Measurements from ENCODE around the gene NTN5.
A peak's percentile ranks its signal among the peaks of the same experiment; 100 is the strongest.
"Not testable (repeated sequence)": the region's sequence is repeated elsewhere in the genome, so short reads cannot be mapped to it uniquely, and the experiment has no call there.

Gene NTN5

GRCh38 chr19:48695743-48696352, 23.0 kb upstream of the NTN5 start, which contains the start of gene FUT2:
TSS of gene FUT2 (plus strand) at chr19:48695971. CDS start at chr19:48702957, 6,986 bp downstream.
- DNase-seq, result peak; percentile 40

GRCh38 chr19:48693629-48694028, 20.8 kb upstream of the NTN5 start:
- not testable (repeated sequence) for DNase-seq

- DNase-seq, result no peak
Measured at GRCh38 chr19:48689449-48689848, 16.6 kb upstream of the NTN5 start.

- DNase-seq, result no peak
Measured at GRCh38 chr19:48687776-48688175, 15.0 kb upstream of the NTN5 start.

- not testable (repeated sequence) for DNase-seq
Measured at GRCh38 chr19:48686637-48687036, 13.8 kb upstream of the NTN5 start.

- no peak for DNase-seq
Measured at GRCh38 chr19:48686088-48686487, 13.3 kb upstream of the NTN5 start.

GRCh38 chr19:48685583-48685982, 12.8 kb upstream of the NTN5 start:
- no peak for DNase-seq

GRCh38 chr19:48683349-48683748, 10.5 kb upstream of the NTN5 start:
- DNase-seq, result peak; percentile 4

- no peak for DNase-seq
Measured at GRCh38 chr19:48681127-48681470, 8.3 kb upstream of the NTN5 start.

- no peak for DNase-seq
Measured at GRCh38 chr19:48680436-48681126, 7.8 kb upstream of the NTN5 start.

- not testable (repeated sequence) for DNase-seq
Measured at GRCh38 chr19:48680006-48680405, 7.2 kb upstream of the NTN5 start.

GRCh38 chr19:48678201-48678600, 5.4 kb upstream of the NTN5 start:
- no peak for DNase-seq

- DNase-seq, result no peak
Measured at GRCh38 chr19:48676887-48677286, 4.1 kb upstream of the NTN5 start.

GRCh38 chr19:48676487-48676886, 3.7 kb upstream of the NTN5 start:
- no peak for DNase-seq

- peak; percentile 60 for DNase-seq
Measured at GRCh38 chr19:48674921-48675824, 2.4 kb upstream of the NTN5 start.

GRCh38 chr19:48674216-48674809, 1.5 kb upstream of the NTN5 start:
- no peak for DNase-seq

- no peak for DNase-seq
Measured at GRCh38 chr19:48673436-48674100, 751 bp upstream of the NTN5 start.

- no peak for DNase-seq
Measured at GRCh38 chr19:48671446-48671995, 1.3 kb downstream of the NTN5 start.

GRCh38 chr19:48670699-48671445, 1.9 kb downstream of the NTN5 start:
- no peak for DNase-seq

GRCh38 chr19:48669903-48670668, 2.7 kb downstream of the NTN5 start:
- DNase-seq, result no peak

- no peak for DNase-seq
Measured at GRCh38 chr19:48668761-48669160, 4.1 kb downstream of the NTN5 start.
